GM19452 (cell line): ENCODE data around the gene ARHGEF11.

Experiments used
- ATAC-seq: cut with Tn5 transposase; IDR thresholded peaks from one replicate; pipeline ENCODE4 v1.9.1; 2021; ENCODE audit not compliant: unreplicated experiment

ARHGEF11 gene

GRCh38 chr1:156912861-156913808 is 132.4 kb downstream of the ARHGEF11 start:
- ATAC-seq: no peak

- no peak for ATAC-seq
These were observed 133.2 kb downstream of the ARHGEF11 start for GRCh38 chr1:156912310-156912709.

GRCh38 chr1:156911577-156912298 is 133.8 kb downstream of the ARHGEF11 start:
- no peak for ATAC-seq

GRCh38 chr1:156910309-156910782 is 135.2 kb downstream of the ARHGEF11 start:
- no peak for ATAC-seq

GRCh38 chr1:156909671-156910070 is 135.9 kb downstream of the ARHGEF11 start:
- no peak for ATAC-seq

GRCh38 chr1:156908955-156909354 is 136.6 kb downstream of the ARHGEF11 start:
- ATAC-seq: no peak

- ATAC-seq: no peak
These were observed 137.0 kb downstream of the ARHGEF11 start for GRCh38 chr1:156908541-156908940.

- ATAC-seq: no peak
These were observed 139.2 kb downstream of the ARHGEF11 start for GRCh38 chr1:156906206-156906906.

GRCh38 chr1:156905651-156906050 is 139.9 kb downstream of the ARHGEF11 start:
- no peak for ATAC-seq

GRCh38 chr1:156905176-156905575 is 140.4 kb downstream of the ARHGEF11 start:
- no peak for ATAC-seq

- ATAC-seq: no peak
These were observed 141.2 kb downstream of the ARHGEF11 start for GRCh38 chr1:156904187-156904959.

GRCh38 chr1:156903328-156904091 is 142.0 kb downstream of the ARHGEF11 start:
- no peak for ATAC-seq

- no peak for ATAC-seq
These were observed 143.3 kb downstream of the ARHGEF11 start for GRCh38 chr1:156901966-156902915.

- no peak for ATAC-seq
These were observed 144.0 kb downstream of the ARHGEF11 start for GRCh38 chr1:156901590-156901900.

- no peak for ATAC-seq
These were observed 144.5 kb downstream of the ARHGEF11 start for GRCh38 chr1:156900896-156901589.

- no peak for ATAC-seq
These were observed 145.4 kb downstream of the ARHGEF11 start for GRCh38 chr1:156899956-156900718.

- ATAC-seq: no peak
These were observed 146.4 kb downstream of the ARHGEF11 start for GRCh38 chr1:156898971-156899664.
